Measurements from ENCODE around the gene IMPG1.

- TF ChIP-seq EP300 (IDR thresholded peaks at IDR 0.05; ENCODE audit: low read depth) = no peak
- no peak for TF ChIP-seq CTCF (IDR thresholded peaks at IDR 0.05)
- TF ChIP-seq POLR2A (IDR thresholded peaks at IDR 0.05) = no peak
- no peak for TF ChIP-seq POLR2AphosphoS5 (IDR thresholded peaks at IDR 0.05)
Observed at GRCh38 chr6:75946146-75946831, 126.2 kb downstream of the IMPG1 start.
